H1 (cell line): Measurements from ENCODE around the gene BLTP2. TPM values are rescaled to one million over a fixed set of nuclear protein-coding genes. Genes with fewer than 3 reads are reported as not detected.

Source experiments
- CTCF ChIA-PET: fragments of 300-600 bp; sonication (Branson Sonifier 250); formaldehyde crosslinking; loops from one replicate; lab custom pipeline; 2021; ENCODE audit not compliant: partially characterized antibody; lab: Charles Lee
- POLR2A ChIA-PET: fragments of 300-600 bp; sonication (Branson Sonifier 250); formaldehyde crosslinking; loops from one replicate; lab custom pipeline; 2021; ENCODE audit warnings: inconsistent platforms; ENCODE audit not compliant: partially characterized antibody; lab: Charles Lee
- DNase-seq, 2 experiments: peaks; one replicate each; pipeline versions ENCODE4 v3.0.0 to v3.0.0-alpha.2; 2010 to 2022; ENCODE audit warnings: low spot score in 2 of 2, low read depth in 1 of 2, mixed read lengths in 1 of 2
- FAIRE-seq: peaks from 2 replicates; lab custom pipeline; 2011; peaks lifted over from hg19 to GRCh38; lab: Jason Lieb, UNC
- H2AFZ ChIP-seq: 2 replicates; pipeline ENCODE4 v1.8.1; 2012; ENCODE audit warnings: low read length, inconsistent platforms
- H2AK5ac ChIP-seq: 2 replicates; pipeline ENCODE4 v1.6.1; 2013; ENCODE audit warnings: low read depth, low read length
- H2BK120ac ChIP-seq: replicated peaks from 2 replicates; pipeline ENCODE3; 2013; ENCODE audit warnings: low read depth, low read length, inconsistent platforms
- H2BK12ac ChIP-seq: 2 replicates; pipeline ENCODE4 v1.6.1; 2013; ENCODE audit warnings: low read depth, low read length
- H2BK15ac ChIP-seq: 2 replicates; pipeline ENCODE4 v1.6.1; 2013; ENCODE audit warnings: low read length
- H2BK20ac ChIP-seq: 2 replicates; pipeline ENCODE4 v1.6.1; 2013; ENCODE audit warnings: low read length
- H2BK5ac ChIP-seq: 2 replicates; pipeline ENCODE4 v1.6.1; 2013; ENCODE audit warnings: low read depth, low read length
- H3K14ac ChIP-seq: 2 replicates; pipeline ENCODE4 v1.6.1; 2013; ENCODE audit warnings: inconsistent platforms; ENCODE audit not compliant: insufficient read length
- H3K18ac ChIP-seq: 2 replicates; pipeline ENCODE4 v1.6.1; 2013; ENCODE audit warnings: low read length; ENCODE audit errors: extremely low read depth
- H3K23ac ChIP-seq: 2 replicates; pipeline ENCODE4 v1.6.1; 2013; ENCODE audit warnings: inconsistent platforms; ENCODE audit not compliant: insufficient read length
- H3K23me2 ChIP-seq: 2 replicates; pipeline ENCODE4 v1.6.1; 2013; ENCODE audit warnings: low read depth, low read length
- H3K27ac ChIP-seq: 2 replicates; pipeline ENCODE4 v1.6.1; 2011; ENCODE audit warnings: low read depth, low read length, inconsistent platforms
- H3K27me3 ChIP-seq, 4 experiments: replicated peaks in 1 of 4; 1 replicate in 1 of 4; 2 replicates in 3 of 4; pipeline versions ENCODE4 v1.6.1 to v1.8.1; 2011 to 2013; ENCODE audit warnings: low read length in 3 of 4, mild to moderate bottlenecking in 3 of 4, inconsistent platforms in 2 of 4, mixed read lengths in 2 of 4, moderate library complexity in 1 of 4; ENCODE audit not compliant: control insufficient read depth in 3 of 4, insufficient read depth in 3 of 4; ENCODE audit errors: extremely low read depth in 1 of 4
- H3K36me3 ChIP-seq, 4 experiments: 2 replicates each; pipeline versions ENCODE4 v1.6.1 to v1.8.1; 2011 to 2013; ENCODE audit warnings: mild to moderate bottlenecking in 4 of 4, low read length in 3 of 4, moderate library complexity in 2 of 4, control low read depth in 1 of 4, inconsistent platforms in 1 of 4; ENCODE audit not compliant: insufficient read depth in 4 of 4, control insufficient read depth in 2 of 4
- H3K4ac ChIP-seq: replicated peaks from 2 replicates; pipeline ENCODE3; 2013; ENCODE audit warnings: low read length, low read depth, mixed read lengths, inconsistent platforms; ENCODE audit not compliant: insufficient read length
- H3K4me1 ChIP-seq, 4 experiments: replicated peaks in 1 of 4; 1 replicate in 1 of 4; 2 replicates in 3 of 4; pipeline versions ENCODE4 v1.6.1 to v1.8.1; 2011 to 2013; ENCODE audit warnings: low read length in 3 of 4, inconsistent platforms in 2 of 4, mixed read lengths in 1 of 4; ENCODE audit not compliant: insufficient read depth in 4 of 4, control insufficient read depth in 3 of 4
- H3K4me2 ChIP-seq, 2 experiments: 2 replicates each; pipeline versions ENCODE4 v1.6.1 to v1.8.1; 2011 to 2013; ENCODE audit warnings: low read depth in 2 of 2, low read length in 2 of 2, control low read depth in 1 of 2, inconsistent platforms in 1 of 2, mild to moderate bottlenecking in 1 of 2; ENCODE audit not compliant: insufficient read depth in 1 of 2
- H3K4me3 ChIP-seq, 4 experiments: fragments of 200-600, 300-600 bp in 1 of 4; sonication (generic), shearing (Covaris generic), sonication (Bioruptor Twin) in 1 of 4; 2 replicates each; pipeline versions ENCODE4 v1.5.1 to v1.8.1; 2011 to 2016; ENCODE audit warnings: low read length in 4 of 4, low read depth in 3 of 4, control low read depth in 2 of 4, inconsistent platforms in 2 of 4, mild to moderate bottlenecking in 2 of 4, mixed read lengths in 1 of 4, moderate library complexity in 1 of 4; ENCODE audit not compliant: insufficient read depth in 2 of 4; ENCODE audit errors: extremely low read depth in 1 of 4
- H3K56ac ChIP-seq: replicated peaks from 2 replicates; pipeline ENCODE3; 2013; ENCODE audit warnings: low read depth, mild to moderate bottlenecking, mixed read lengths, low read length, inconsistent platforms; ENCODE audit not compliant: insufficient read length
- H3K79me1 ChIP-seq: 2 replicates; pipeline ENCODE4 v1.6.1; 2013; ENCODE audit warnings: low read depth, low read length, control low read depth
- H3K79me2 ChIP-seq, 2 experiments: 2 replicates each; pipeline versions ENCODE4 v1.6.1 to v1.8.1; 2012 to 2013; ENCODE audit warnings: low read length in 2 of 2, mild to moderate bottlenecking in 2 of 2, inconsistent platforms in 1 of 2; ENCODE audit not compliant: insufficient read depth in 2 of 2, control insufficient read depth in 1 of 2
- H3K9ac ChIP-seq, 4 experiments: replicated peaks in 1 of 4; 1 replicate in 1 of 4; 2 replicates in 3 of 4; pipeline versions ENCODE4 v1.6.1 to v1.8.1; 2011 to 2013; ENCODE audit warnings: low read depth in 3 of 4, low read length in 3 of 4, control low read depth in 2 of 4, mild to moderate bottlenecking in 2 of 4, moderate library complexity in 2 of 4, inconsistent platforms in 1 of 4; ENCODE audit errors: extremely low read depth in 1 of 4
- H3K9me3 ChIP-seq, 2 experiments: 2 replicates each; pipeline versions ENCODE4 v1.6.1 to v1.8.1; 2012 to 2013; ENCODE audit warnings: mild to moderate bottlenecking in 2 of 2, moderate library complexity in 2 of 2, control low read depth in 1 of 2, inconsistent platforms in 1 of 2, low read depth in 1 of 2, low read length in 1 of 2, mixed read lengths in 1 of 2; ENCODE audit not compliant: insufficient read depth in 2 of 2
- H4K20me1 ChIP-seq, 2 experiments: replicated peaks in 1 of 2; 2 replicates each; pipeline versions ENCODE3 to v1.8.1; 2011 to 2013; ENCODE audit warnings: inconsistent platforms in 2 of 2, low read length in 2 of 2, mild to moderate bottlenecking in 1 of 2; ENCODE audit not compliant: insufficient read depth in 2 of 2, control insufficient read depth in 1 of 2
- H4K5ac ChIP-seq: 2 replicates; pipeline ENCODE4 v1.6.1; 2013; ENCODE audit warnings: low read length, low read depth, mixed read lengths, inconsistent platforms; ENCODE audit not compliant: insufficient read length
- H4K8ac ChIP-seq: 2 replicates; pipeline ENCODE4 v1.8.0; 2013; ENCODE audit warnings: mild to moderate bottlenecking, moderate library complexity, low read length, inconsistent platforms; ENCODE audit not compliant: insufficient read depth; ENCODE audit errors: extremely low read depth
- H4K91ac ChIP-seq: replicated peaks from 2 replicates; pipeline ENCODE3; 2013; ENCODE audit warnings: low read length, mixed read lengths, inconsistent platforms; ENCODE audit not compliant: insufficient read length
- BCL11A ChIP-seq, 2 experiments: IDR thresholded peaks; one replicate each; pipeline ENCODE4 v1.6.1; 2011; ENCODE audit warnings: low read depth in 2 of 2, low read length in 2 of 2, mild to moderate bottlenecking in 2 of 2
- CBX8 ChIP-seq: fragments of 300-800, 300-1000 bp; sonication (generic); IDR thresholded peaks from 2 replicates; pipeline ENCODE4 v1.7.1; 2016; ENCODE audit warnings: low read depth, low read length, borderline replicate concordance
- GABPA ChIP-seq: IDR thresholded peaks from 2 replicates; pipeline ENCODE4 v1.6.1; 2011; ENCODE audit warnings: mild to moderate bottlenecking, low read length, moderate library complexity, borderline replicate concordance; ENCODE audit not compliant: insufficient read depth
- GTF2F1 ChIP-seq: IDR thresholded peaks from 2 replicates; pipeline ENCODE4 v1.6.1; 2012; ENCODE audit warnings: low read depth, low read length, improper control_type of control experiment, borderline replicate concordance
- JUN ChIP-seq: IDR thresholded peaks from 2 replicates; pipeline ENCODE4 v1.6.1; 2011; ENCODE audit warnings: low read depth, mild to moderate bottlenecking, improper control_type of control experiment, low read length
- KDM1A ChIP-seq: fragments of 200-600, 300-600 bp; sonication (generic); IDR thresholded peaks from 2 replicates; pipeline ENCODE4 v1.7.1; 2016; ENCODE audit warnings: mild to moderate bottlenecking, low read length, borderline replicate concordance
- KDM4A ChIP-seq: IDR thresholded peaks from one replicate; pipeline ENCODE4 v1.7.1; 2012; ENCODE audit warnings: low read depth, mild to moderate bottlenecking, moderate library complexity, low read length, inconsistent platforms; ENCODE audit not compliant: severe bottlenecking
- MAFK ChIP-seq: IDR thresholded peaks from 2 replicates; pipeline ENCODE4 v1.6.1; 2012; ENCODE audit warnings: low read depth, mild to moderate bottlenecking, improper control_type of control experiment, low read length
- RXRA ChIP-seq: IDR thresholded peaks from 2 replicates; pipeline ENCODE4 v1.6.1; 2011; ENCODE audit warnings: low read depth, mild to moderate bottlenecking, low read length, moderate library complexity; ENCODE audit not compliant: insufficient read depth
- SAP30 ChIP-seq: fragments of 300-600 bp; sonication (generic); IDR thresholded peaks from 2 replicates; pipeline ENCODE4 v1.7.1; 2012; ENCODE audit warnings: low read length, moderate library complexity, mild to moderate bottlenecking, inconsistent platforms; ENCODE audit not compliant: insufficient read depth, insufficient replicate concordance
- SP4 ChIP-seq: IDR thresholded peaks from 2 replicates; pipeline ENCODE4 v1.6.1; 2012; ENCODE audit warnings: low read length, inconsistent platforms
- WGBS, 2 experiments: shearing (Covaris generic) in 1 of 2; methylation state at CpG; one replicate each; pipeline versions ENCODE4 v1.1.6 to v1.1.7; 2013 to 2015; ENCODE audit warnings: low lambda C conversion rate in 2 of 2, mixed read lengths in 2 of 2, inconsistent platforms in 1 of 2, low coverage in 1 of 2, missing lambda C conversion rate in 1 of 2; ENCODE audit not compliant: insufficient replicate concordance in 2 of 2, insufficient coverage in 1 of 2, insufficient read length in 1 of 2; ENCODE audit errors: extremely low coverage in 1 of 2, missing lambda C conversion rate in 1 of 2; 5-methylcytosine and 5-hydroxymethylcytosine counted together
- polyA plus RNA-seq, 7 experiments: library from polyadenylated mRNA; depleted of rRNA in 3 of 7; stranded (reverse) in 5 of 7; unstranded in 2 of 7; fragments of >200 nt in 5 of 7; fragments of 200-250 nt in 2 of 7; gene quantifications; 1 replicate in 5 of 7; 2 replicates in 1 of 7; 4 replicates in 1 of 7; pipeline versions ENCODE4 v1.2.1 to v1.2.3, GENCODE V29; 2011 to 2013; ENCODE audit warnings: missing spikeins in 2 of 7, mixed read lengths in 2 of 7
- total RNA-seq: library from RNA; stranded (reverse); fragmentation: NEBNext Ultra II Directional; extraction: Animal tissue kit (Norgen Biotek cat#: 25700); gene quantifications from 2 replicates; pipeline ENCODE4 v1.2.1, GENCODE V29; 2021

BLTP2 gene
- total and polyA plus RNA-seq, 2 of the 8 experiments (the other 6 are each of a cell fraction or from before 2014, with no cell fraction given): 80.9 to 140 TPM

- no peaks in the 10 kb centered on the region for H3K27me3 ChIP-seq
- H3K23me2 ChIP-seq: peaks cover 5% of the 10 kb centered on the region; the same call in 1 of the 2 replicates
- peak overlapping the region; percentile 10 for H3K4ac ChIP-seq
- H3K9ac ChIP-seq: peak overlapping the region in 1 of 4 experiments; percentile 31; a peak in 2 of 7 replicates
- H3K79me1 ChIP-seq: peaks cover 4% of the 10 kb centered on the region
- peak overlapping the region in 1 of 2 experiments; percentile 89; a peak in 1 of 4 replicates for H3K4me2 ChIP-seq
- H3K14ac ChIP-seq: no peak overlapping the region
- peak overlapping the region in 1 of 4 experiments; percentile 84; a peak in 1 of 8 replicates for H3K4me3 ChIP-seq
- H2AFZ ChIP-seq: no peak overlapping the region
- no peak overlapping the region for H3K27ac ChIP-seq
- H3K36me3 ChIP-seq: peaks cover 10 to 33% (median 29%) of the 10 kb centered on the region in 4 experiments
- peak overlapping the region; percentile 87 for H2BK12ac ChIP-seq
- ChIA-PET POLR2A (interaction anchor here (0.8 to 4.7 kb wide), 14 partner anchors 9 to 78 kb away, joined by 3 to 55 read pairs (median 5); partner anchors contain the start of genes ALDOC, PROCA1, SDF2 and SUPT6H), CTCF (interaction anchor here (0.8 to 7.9 kb wide), 16 partner anchors 10 to 307 kb away, joined by 3 to 54 read pairs (median 4); partner anchors contain the start of genes SDF2 and SUPT6H)
- H3K23ac ChIP-seq: no peak overlapping the region
- no peak overlapping the region for H3K18ac ChIP-seq
- no peak overlapping the region for H2BK20ac ChIP-seq
- peaks cover 0 to 7% of the 10 kb centered on the region in 2 experiments for H4K20me1 ChIP-seq
- H2BK120ac ChIP-seq: no peak overlapping the region
- H3K79me2 ChIP-seq: peaks cover 3 to 27% of the 10 kb centered on the region in 2 experiments; a peak in 3 of 4 replicates
- H4K5ac ChIP-seq: no peak overlapping the region
- peak overlapping the region; percentile 46; the same call in 1 of the 2 replicates for H2AK5ac ChIP-seq
- no peak overlapping the region for H3K56ac ChIP-seq
- peak overlapping the region; percentile 83; the same call in 1 of the 2 replicates for H2BK15ac ChIP-seq
- 89% methylated on average over 12 of the region's 12 CpGs; no CpG with 5 or more reads in 1 of the 2 experiments for WGBS, 2 experiments
- DNase-seq (no peak), FAIRE-seq (no peak)
- H4K8ac ChIP-seq: no peak overlapping the region
- no peaks in the 10 kb centered on the region for H3K9me3 ChIP-seq
- no peak overlapping the region for H4K91ac ChIP-seq
- H3K4me1 ChIP-seq: 0 out of 7 replicates have a peak, but pooled peaks cover 0 to 2% (median under 1%) of the 10 kb centered on the region in 4 experiments
- peak overlapping the region; percentile 82; the same call in 1 of the 2 replicates for H2BK5ac ChIP-seq
- no peak for TF ChIP-seq RXRA
- no peak for TF ChIP-seq CBX8
- TF ChIP-seq BCL11A (IDR thresholded peaks at IDR 0.05; ENCODE audit: low read depth in 2 of 2, low read length in 2 of 2): no peak
- TF ChIP-seq SP4: no peak
- TF ChIP-seq GABPA: no peak
- no peak for TF ChIP-seq JUN
- no peak for TF ChIP-seq KDM1A
- TF ChIP-seq SAP30: no peak
- no peak for TF ChIP-seq MAFK
- TF ChIP-seq GTF2F1: no peak
- TF ChIP-seq KDM4A: no peak
Observed at GRCh38 chr17:28646039-28646754, 1.2 kb upstream of the BLTP2 start.
